Activated B cell treated with CpG ODN at 0.5 μM for 24 hours (primary cell): ENCODE results near the gene PRPH2. TPM values are rescaled to one million over a fixed set of nuclear protein-coding genes. Genes with fewer than 3 reads are reported as not detected.
A peak's percentile ranks its signal among the peaks of the same experiment; 100 is the strongest.

Source experiments
- ATAC-seq: fragments of 200-7000 bp; cut with Tn5 transposase; one replicate; pipeline ENCODE4 v1.10.0; 2021; ENCODE audit warnings: low read depth, mild to moderate bottlenecking, moderate library complexity
- CTCF ChIA-PET: fragments of 350-600 bp; sonication (Branson Sonifier 250); formaldehyde crosslinking; loops from one replicate; lab custom pipeline; 2021; ENCODE audit warnings: antibody characterized with exemption; lab: Charles Lee
- POLR2A ChIA-PET: fragments of 350-600 bp; sonication (Branson Sonifier 250); formaldehyde crosslinking; loops from one replicate; lab custom pipeline; 2021; ENCODE audit warnings: antibody characterized with exemption; lab: Charles Lee
- DNase-seq: peaks from one replicate; pipeline ENCODE4 v3.0.0; 2022
- H3K27ac Mint-ChIP-seq: one replicate; pipeline ENCODE4 v1.8.0; 2020; ENCODE audit warnings: mixed read lengths
- H3K27me3 Mint-ChIP-seq: one replicate; pipeline ENCODE4 v1.8.0; 2021; ENCODE audit warnings: mixed read lengths
- H3K36me3 Mint-ChIP-seq: one replicate; pipeline ENCODE4 v1.8.0; 2021; ENCODE audit warnings: low read depth, mixed read lengths
- H3K4me1 Mint-ChIP-seq: one replicate; pipeline ENCODE4 v1.8.0; 2021; ENCODE audit warnings: mixed read lengths
- H3K4me3 Mint-ChIP-seq: one replicate; pipeline ENCODE4 v1.8.0; 2020; ENCODE audit warnings: mild to moderate bottlenecking, mixed read lengths
- H3K9me3 Mint-ChIP-seq: one replicate; pipeline ENCODE4 v1.8.0; 2020; ENCODE audit warnings: mixed read lengths
- CTCF ChIP-seq: fragments of 200-600 bp; IDR thresholded peaks from one replicate; pipeline ENCODE4 v1.8.0; 2022; ENCODE audit warnings: antibody characterized with exemption, mild to moderate bottlenecking
- intact Hi-C: fragments of 100-400 bp; cut with micrococcal nuclease; formaldehyde crosslinking; loops from one replicate; pipeline ENCODE4 v1.15.1; 2024
- total RNA-seq: library from RNA; stranded (reverse); gene quantifications from 2 replicates; pipeline ENCODE4 v1.2.3, GENCODE V29; 2022

Gene PRPH2, protein sequence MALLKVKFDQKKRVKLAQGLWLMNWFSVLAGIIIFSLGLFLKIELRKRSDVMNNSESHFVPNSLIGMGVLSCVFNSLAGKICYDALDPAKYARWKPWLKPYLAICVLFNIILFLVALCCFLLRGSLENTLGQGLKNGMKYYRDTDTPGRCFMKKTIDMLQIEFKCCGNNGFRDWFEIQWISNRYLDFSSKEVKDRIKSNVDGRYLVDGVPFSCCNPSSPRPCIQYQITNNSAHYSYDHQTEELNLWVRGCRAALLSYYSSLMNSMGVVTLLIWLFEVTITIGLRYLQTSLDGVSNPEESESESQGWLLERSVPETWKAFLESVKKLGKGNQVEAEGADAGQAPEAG
- 0.07 TPM in 1 of 2 replicates, not detected in the other for total RNA-seq

GRCh38 chr6:42722497-42722896 is at the start of gene PRPH2:
TSS of gene PRPH2 (minus strand) at chr6:42722597. CDS start at chr6:42722334, 263 bp downstream.
- no peak for TF ChIP-seq CTCF
- Mint-ChIP-seq H3K9me3 (no peaks in the 10 kb centered on the region), H3K27me3 (peaks cover 8% of the 10 kb centered on the region), H3K27ac (no peak within 1 kb of the TSS), H3K36me3 (peaks cover 2% of the 10 kb centered on the region), H3K4me3 (no peak within 1 kb of the TSS), H3K4me1 (peaks cover 21% of the 10 kb centered on the region)
- ChIA-PET POLR2A (no interaction called here), CTCF (no interaction called here)
- ATAC-seq (no peak), DNase-seq (no peak)
- intact Hi-C loops: no loop called here

DNA sequence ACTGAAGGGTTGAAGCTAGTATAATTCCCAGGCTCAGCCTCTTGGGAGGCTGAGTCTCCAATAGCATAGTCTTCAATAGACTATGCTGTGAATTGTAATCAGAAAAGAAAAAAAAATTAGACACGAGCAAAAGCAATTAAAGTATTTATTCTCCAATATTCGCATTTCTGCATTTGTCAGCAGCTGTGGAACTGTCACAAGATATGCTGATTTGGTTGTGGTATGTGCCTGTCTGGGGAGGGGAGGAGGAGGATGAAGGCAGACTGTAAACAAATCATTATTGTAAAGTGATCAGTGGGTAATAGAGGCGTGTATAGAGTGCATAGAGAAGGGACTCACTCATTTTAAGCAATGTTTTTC is 49.3 kb upstream of the PRPH2 start:
- Mint-ChIP-seq H3K36me3 (peaks cover 7% of the 10 kb centered on the region), H3K4me3 (peak overlapping the region; percentile 85), H3K27ac (peak overlapping the region; percentile 99), H3K27me3 (no peaks in the 10 kb centered on the region), H3K9me3 (no peaks in the 10 kb centered on the region), H3K4me1 (peaks cover 57% of the 10 kb centered on the region)
- ChIA-PET CTCF (interaction anchor here (1.1 to 1.3 kb wide), 2 partner anchors 25 to 28 kb away, joined by 3 to 4 read pairs; partner anchors contain the start of gene TBCC), POLR2A (interaction anchor here (0.6 to 27.3 kb wide), 13 partner anchors 9 to 858 kb away, joined by 3 to 1220 read pairs (median 5); partner anchors contain the start of genes BICRAL, CUL7, CUL9 and GTPBP2)
- TF ChIP-seq CTCF: no peak
- DNase-seq: no peak
- intact Hi-C loops: loop anchor here (1.0 to 5.0 kb wide), 4 partner anchors 11 to 856 kb away; partner anchors contain the start of genes BICRAL, GTPBP2, RPL7L1 and TBCC
- ATAC-seq: no peak

GRCh38 chr6:42769836-42770235 is 47.4 kb upstream of the PRPH2 start:
- H3K36me3 Mint-ChIP-seq: peaks cover 13% of the 10 kb centered on the region
- TF ChIP-seq CTCF: no peak
- ATAC-seq (no peak), DNase-seq (no peak)
- intact Hi-C loops: loop anchor here (5.0 kb wide), 1 partner anchor 857 kb away; the partner anchor contains the start of gene GTPBP2
- H3K27ac Mint-ChIP-seq: peak overlapping the region; percentile 70
- H3K27me3 Mint-ChIP-seq: no peaks in the 10 kb centered on the region
- ChIA-PET CTCF (no interaction called here), POLR2A (interaction anchor here (0.6 to 27.3 kb wide), 7 partner anchors 15 to 198 kb away, joined by 3 to 1220 read pairs (median 5); partner anchors contain the start of genes BICRAL, CNPY3 and TBCC)
- peaks cover 40% of the 10 kb centered on the region for H3K4me1 Mint-ChIP-seq
- no peaks in the 10 kb centered on the region for H3K9me3 Mint-ChIP-seq
- no peak overlapping the region for H3K4me3 Mint-ChIP-seq

GRCh38 chr6:42769051-42769450 is 46.7 kb upstream of the PRPH2 start:
- peaks cover 32% of the 10 kb centered on the region for H3K4me1 Mint-ChIP-seq
- intact Hi-C loops: no loop called here
- H3K4me3 Mint-ChIP-seq: no peak overlapping the region
- no peak for TF ChIP-seq CTCF
- CTCF ChIA-PET: interaction anchor here (1.1 kb wide), 1 partner anchor 43 kb away, joined by 4 read pairs; no protein-coding TSS in a partner anchor
- POLR2A ChIA-PET: interaction anchor here (0.6 to 27.3 kb wide), 4 partner anchors 16 to 253 kb away, joined by 3 to 1220 read pairs (median 197); partner anchors contain the start of genes BICRAL and TBCC
- H3K36me3 Mint-ChIP-seq: peaks cover 13% of the 10 kb centered on the region
- H3K27ac Mint-ChIP-seq: no peak overlapping the region
- ATAC-seq (no peak), DNase-seq (no peak)
- H3K9me3 Mint-ChIP-seq: no peaks in the 10 kb centered on the region
- H3K27me3 Mint-ChIP-seq: no peaks in the 10 kb centered on the region

GRCh38 chr6:42766163-42766670 is 43.8 kb upstream of the PRPH2 start:
- Mint-ChIP-seq H3K27me3 (no peaks in the 10 kb centered on the region), H3K4me3 (no peak overlapping the region), H3K9me3 (no peaks in the 10 kb centered on the region), H3K4me1 (peaks cover 12% of the 10 kb centered on the region), H3K36me3 (peaks cover 15% of the 10 kb centered on the region), H3K27ac (no peak overlapping the region)
- ChIA-PET POLR2A (interaction anchor here (1.3 to 27.3 kb wide), 2 partner anchors 15 to 21 kb away, joined by 6 to 1220 read pairs; partner anchors contain the start of genes BICRAL and TBCC), CTCF (no interaction called here)
- intact Hi-C loops: no loop called here
- no peak for TF ChIP-seq CTCF
- DNase-seq (no peak), ATAC-seq (no peak)
